Measurements from ENCODE around the gene RAB36. TPM values are rescaled to one million over a fixed set of nuclear protein-coding genes. Genes with fewer than 3 reads are reported as not detected.

Gene RAB36
- total RNA-seq, 1 experiment from 2014 or later = 1.1 TPM

- Histone ChIP-seq H3K36me3 (ENCODE audit: low read depth, low read length) (no peaks in the 10 kb centered on the region), H3K27me3 (ENCODE audit: low read length) (no peaks in the 10 kb centered on the region), H3K4me1 (ENCODE audit: insufficient read depth, low read length) (peaks cover 38% of the 10 kb centered on the region), H3K9me3 (ENCODE audit: low read length) (no peaks in the 10 kb centered on the region), H3K4me2 (ENCODE audit: low read length) (peak overlapping the region; percentile 88), H3K9me2 (replicated peaks; ENCODE audit: low read length) (no peaks in the 10 kb centered on the region), H2AFZ (ENCODE audit: low read length) (no peak overlapping the region), H3F3A (ENCODE audit: low read length, unreplicated experiment) (no peaks in the 10 kb centered on the region), H4K20me1 (ENCODE audit: low read length) (peaks cover 36% of the 10 kb centered on the region), H3K27ac (ENCODE audit: low read length) (no peak overlapping the region), H3K9ac (ENCODE audit: low read length) (peak overlapping the region; percentile 58), H3K79me2 (ENCODE audit: low read length) (peaks cover 50% of the 10 kb centered on the region), H3K4me3 (ENCODE audit: low read length) (peak overlapping the region; percentile 74)
- ChIA-PET POLR2A (ENCODE audit: unreplicated experiment) (interaction anchor here (1.7 kb wide), 1 partner anchor 101 kb away, joined by 10 read pairs; no protein-coding TSS in a partner anchor), CTCF (interaction anchor here (0.6 to 2.9 kb wide), 2 partner anchors 101 to 193 kb away, joined by 3 to 25 read pairs; no protein-coding TSS in a partner anchor)
- ATAC-seq (no peak; the same call in 1 of the 2 replicates), DNase-seq (peak; percentile 17)
- BruUV-seq (replicated peaks) = no TSS peak
- intact Hi-C loops (cut with micrococcal nuclease) = no loop called here
- no peak for TF ChIP-seq CTCF (conservative IDR thresholded peaks at IDR 0.05; ENCODE audit: low read depth, low read length)
- no peak for TF ChIP-seq EZH2phosphoT487 (IDR thresholded peaks at IDR 0.05; ENCODE audit: borderline replicate concordance, low read length)
- no peak for TF ChIP-seq EZH2 (IDR thresholded peaks at IDR 0.05; ENCODE audit: low read length, unreplicated experiment)
Observed at GRCh38 chr22:23180893-23181720, 35.8 kb downstream of the RAB36 start.

GRCh38 chr22:23181721-23182308 lies 36.5 kb downstream of the RAB36 start:
- Histone ChIP-seq H3K9ac (ENCODE audit: low read length) (peak overlapping the region; percentile 58; the same call in 1 of the 2 replicates), H2AFZ (ENCODE audit: low read length) (no peak overlapping the region), H3K79me2 (ENCODE audit: low read length) (peaks cover 57% of the 10 kb centered on the region), H3K9me3 (ENCODE audit: low read length) (no peaks in the 10 kb centered on the region), H3K36me3 (ENCODE audit: low read depth, low read length) (no peaks in the 10 kb centered on the region), H3K4me1 (ENCODE audit: insufficient read depth, low read length) (peaks cover 38% of the 10 kb centered on the region), H3K27me3 (ENCODE audit: low read length) (no peaks in the 10 kb centered on the region), H4K20me1 (ENCODE audit: low read length) (peaks cover 36% of the 10 kb centered on the region), H3K4me2 (ENCODE audit: low read length) (peak overlapping the region; percentile 88), H3K4me3 (ENCODE audit: low read length) (peak overlapping the region; percentile 74), H3K27ac (ENCODE audit: low read length) (no peak overlapping the region), H3F3A (ENCODE audit: low read length, unreplicated experiment) (no peaks in the 10 kb centered on the region), H3K9me2 (replicated peaks; ENCODE audit: low read length) (no peaks in the 10 kb centered on the region)
- no TSS peak for BruUV-seq (replicated peaks)
- intact Hi-C loops (cut with micrococcal nuclease) = loop anchor here (2.0 kb wide), 1 partner anchor 45 kb away; no protein-coding TSS in a partner anchor
- TF ChIP-seq CTCF (conservative IDR thresholded peaks at IDR 0.05; ENCODE audit: low read depth, low read length) (no peak), EZH2phosphoT487 (IDR thresholded peaks at IDR 0.05; ENCODE audit: borderline replicate concordance, low read length) (no peak), EZH2 (IDR thresholded peaks at IDR 0.05; ENCODE audit: low read length, unreplicated experiment) (no peak)
- POLR2A ChIA-PET (ENCODE audit: unreplicated experiment) = no interaction called here
- DNase-seq = no peak
- CTCF ChIA-PET = interaction anchor here (1.0 kb wide), 1 partner anchor 97 kb away, joined by 3 read pairs; no protein-coding TSS in a partner anchor
- ATAC-seq = no peak

Data from PC-3 (cell line).